Midbrain (tissue), 1 donor: ENCODE measurements around the gene SETD1B.

ENCODE experiments used
- DNase-seq: peaks from one replicate; lab custom pipeline; 2025; lab: John Stamatoyannopoulos, UW

Gene SETD1B

DNA sequence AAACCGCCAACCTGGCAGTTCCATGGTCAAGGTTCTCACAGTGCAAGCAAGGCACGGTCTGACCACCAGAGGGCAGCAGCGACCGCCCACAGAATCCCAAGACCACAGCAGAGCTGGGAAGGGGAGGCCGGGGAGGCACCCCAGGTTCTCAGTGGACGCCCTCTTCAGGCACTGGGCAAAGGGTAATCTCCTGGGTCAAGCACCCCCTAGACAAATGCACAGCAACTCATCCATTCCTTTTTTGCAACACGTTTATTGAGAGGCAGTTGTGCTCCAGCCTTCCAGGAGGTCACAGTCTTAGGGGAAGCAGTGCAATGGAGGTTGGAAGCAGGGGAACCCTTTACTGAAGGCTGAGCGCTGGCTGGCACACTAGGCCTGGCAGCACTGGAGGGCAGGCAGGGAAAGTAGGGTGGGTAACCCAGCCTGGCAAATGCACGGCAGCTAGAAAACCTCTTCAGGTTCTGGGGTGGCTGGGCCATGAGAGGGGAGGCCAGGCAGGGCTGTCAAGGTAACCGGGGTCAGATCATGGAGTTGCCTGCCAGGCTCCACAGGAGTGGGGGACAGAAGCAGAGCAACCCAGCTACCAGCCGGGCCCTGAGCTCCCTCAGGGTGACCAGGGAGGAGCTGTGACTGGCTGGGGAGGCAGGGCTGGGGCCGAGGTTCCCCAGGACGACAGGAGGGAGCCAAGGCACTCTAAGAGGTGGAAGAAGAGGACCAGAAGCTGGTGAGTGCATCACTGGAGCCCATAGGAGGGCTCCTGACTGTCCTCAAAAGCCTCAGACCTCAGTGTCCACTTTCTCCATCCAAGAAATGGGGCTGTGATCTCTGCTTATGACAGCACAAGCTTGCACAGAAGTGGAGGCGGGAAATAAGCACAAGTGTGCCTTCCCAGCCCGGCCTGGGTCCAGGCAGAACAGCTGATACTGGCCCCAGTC, 8.5 kb upstream of the SETD1B start:
- peak; percentile 87 for DNase-seq

DNA sequence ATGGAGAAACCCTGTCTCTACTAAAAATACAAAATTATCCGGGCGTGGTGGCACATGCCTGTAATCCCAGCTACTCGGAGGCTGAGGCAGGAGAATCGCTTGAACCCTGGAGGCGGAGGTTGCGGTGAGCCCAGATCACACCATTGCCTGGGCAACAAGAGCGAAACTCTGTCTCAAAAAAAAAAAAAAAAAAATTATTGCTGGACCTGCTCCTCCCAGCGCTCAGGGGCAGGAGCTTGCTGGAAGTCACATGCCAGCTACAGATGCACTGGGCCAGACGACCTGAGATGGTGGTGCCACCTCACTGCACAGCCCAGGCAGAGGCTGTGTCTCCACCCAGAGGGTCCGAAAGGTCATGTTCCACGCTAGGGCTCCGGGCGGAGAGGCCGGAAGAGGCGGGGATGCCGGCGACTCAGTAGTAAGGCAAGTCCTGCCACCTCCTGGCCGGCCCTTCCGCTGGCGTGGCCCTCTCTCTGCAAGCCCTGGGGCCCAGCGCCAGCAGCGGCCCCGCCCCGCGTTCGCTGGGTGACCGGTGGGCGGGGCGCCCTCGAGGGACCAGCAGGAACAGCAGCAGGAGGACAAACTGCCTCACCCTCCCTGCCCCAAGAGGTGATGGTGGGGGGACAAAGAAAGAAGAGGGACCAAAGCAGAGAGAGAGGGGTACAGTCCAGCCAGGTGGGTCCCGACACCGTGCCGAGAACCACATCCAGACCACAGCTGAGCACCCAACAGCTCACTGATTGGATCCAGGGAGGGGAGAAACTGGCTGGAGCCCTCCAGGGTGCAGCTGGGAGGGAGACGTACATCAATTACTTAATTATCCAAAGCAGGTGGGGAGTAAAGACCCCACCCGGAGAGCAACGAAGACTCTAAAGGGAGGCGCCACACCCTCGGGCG, 6.7 kb upstream of the SETD1B start:
- peak; percentile 89 for DNase-seq

DNA sequence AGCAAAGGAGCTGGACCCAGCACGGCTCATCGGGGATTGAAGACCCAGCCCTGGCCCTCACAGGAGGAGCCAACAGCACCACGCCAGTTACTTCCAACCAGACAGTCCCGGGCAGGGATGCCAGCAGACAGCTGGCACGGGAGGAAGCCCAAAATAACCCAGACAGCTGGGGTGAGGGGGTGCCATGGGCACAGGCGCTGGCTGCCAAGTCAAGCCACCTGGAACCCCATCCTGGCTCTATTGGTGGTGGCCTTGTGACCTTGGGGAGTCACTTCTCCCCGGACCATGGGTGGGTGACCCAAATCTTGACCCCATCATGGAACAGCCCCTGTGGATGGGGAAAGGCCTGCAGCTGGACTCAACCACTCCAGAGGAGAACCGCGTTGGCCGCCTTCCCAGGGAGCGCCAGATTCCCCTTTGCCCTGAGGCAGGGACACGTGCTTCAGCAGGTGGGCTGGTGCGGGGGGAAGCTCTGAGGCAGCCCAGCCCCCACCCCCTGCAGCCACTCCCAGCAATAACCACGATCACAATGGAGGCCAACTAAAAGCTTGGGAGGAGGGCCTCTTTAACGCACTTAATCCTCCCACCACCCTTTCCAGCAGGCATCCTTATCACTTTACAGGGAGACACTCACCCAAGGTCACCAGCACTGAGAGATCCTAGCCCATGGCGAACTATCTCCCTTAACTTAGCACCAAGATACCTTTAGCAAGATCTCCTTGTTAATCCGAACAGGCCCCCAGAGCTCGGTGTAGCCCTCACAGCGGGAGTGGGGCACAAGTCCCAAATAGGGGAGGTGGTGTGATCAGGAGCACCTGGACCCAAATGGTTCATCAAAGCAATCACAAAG, 5.6 kb upstream of the SETD1B start:
- DNase-seq: peak; percentile 27

DNA sequence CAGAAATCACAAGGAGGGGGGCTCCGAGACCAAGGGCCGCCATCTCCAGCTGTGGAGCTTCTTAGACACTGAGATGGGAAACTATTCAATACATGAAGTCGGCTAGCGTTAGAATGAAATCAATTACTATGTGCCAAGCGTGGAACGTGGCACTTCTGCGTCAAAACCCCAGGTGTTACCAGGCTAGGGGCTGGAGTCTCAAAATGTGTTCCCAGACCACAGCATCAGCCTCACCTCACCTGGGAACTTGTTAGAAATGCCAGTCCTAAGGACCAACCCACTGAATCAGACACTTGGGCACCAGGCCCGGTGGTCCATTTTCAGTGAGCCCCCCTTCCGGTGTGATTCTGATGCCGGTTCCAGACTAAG, 5.0 kb upstream of the SETD1B start:
- DNase-seq: no peak

DNA sequence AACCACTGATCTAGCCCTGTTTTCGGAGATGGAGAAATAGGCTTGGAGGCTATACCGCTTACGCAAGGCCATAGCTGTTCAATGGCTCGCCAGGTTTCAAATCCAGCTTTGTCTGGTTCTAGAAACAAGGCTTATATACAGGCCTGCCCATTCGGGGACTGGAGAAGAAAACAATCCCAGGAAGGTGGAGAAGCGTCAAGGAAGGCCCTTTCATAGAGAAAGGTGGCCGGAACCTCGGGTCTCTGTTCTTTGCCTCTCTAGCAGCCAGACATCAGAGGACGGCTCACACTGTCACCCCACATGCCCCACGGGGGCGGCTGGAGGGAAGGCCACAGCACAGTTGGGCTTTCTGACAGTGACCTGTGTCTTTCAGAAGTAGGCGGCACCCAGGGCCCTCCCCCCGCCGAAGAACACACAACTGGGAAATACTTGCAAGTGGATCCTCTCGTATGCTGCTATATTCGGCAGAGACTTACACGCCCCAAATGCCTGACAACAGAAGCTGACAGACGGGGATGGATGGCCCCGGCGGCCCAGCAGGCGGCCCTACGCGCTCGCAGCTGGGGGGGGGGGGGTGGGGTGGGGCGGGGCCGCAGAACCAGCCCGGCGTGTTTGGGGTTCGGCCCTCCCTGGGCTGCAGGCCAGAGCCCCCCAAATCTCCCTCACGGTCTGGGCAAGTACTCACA, 4.5 kb upstream of the SETD1B start:
- DNase-seq: peak; percentile 48

DNA sequence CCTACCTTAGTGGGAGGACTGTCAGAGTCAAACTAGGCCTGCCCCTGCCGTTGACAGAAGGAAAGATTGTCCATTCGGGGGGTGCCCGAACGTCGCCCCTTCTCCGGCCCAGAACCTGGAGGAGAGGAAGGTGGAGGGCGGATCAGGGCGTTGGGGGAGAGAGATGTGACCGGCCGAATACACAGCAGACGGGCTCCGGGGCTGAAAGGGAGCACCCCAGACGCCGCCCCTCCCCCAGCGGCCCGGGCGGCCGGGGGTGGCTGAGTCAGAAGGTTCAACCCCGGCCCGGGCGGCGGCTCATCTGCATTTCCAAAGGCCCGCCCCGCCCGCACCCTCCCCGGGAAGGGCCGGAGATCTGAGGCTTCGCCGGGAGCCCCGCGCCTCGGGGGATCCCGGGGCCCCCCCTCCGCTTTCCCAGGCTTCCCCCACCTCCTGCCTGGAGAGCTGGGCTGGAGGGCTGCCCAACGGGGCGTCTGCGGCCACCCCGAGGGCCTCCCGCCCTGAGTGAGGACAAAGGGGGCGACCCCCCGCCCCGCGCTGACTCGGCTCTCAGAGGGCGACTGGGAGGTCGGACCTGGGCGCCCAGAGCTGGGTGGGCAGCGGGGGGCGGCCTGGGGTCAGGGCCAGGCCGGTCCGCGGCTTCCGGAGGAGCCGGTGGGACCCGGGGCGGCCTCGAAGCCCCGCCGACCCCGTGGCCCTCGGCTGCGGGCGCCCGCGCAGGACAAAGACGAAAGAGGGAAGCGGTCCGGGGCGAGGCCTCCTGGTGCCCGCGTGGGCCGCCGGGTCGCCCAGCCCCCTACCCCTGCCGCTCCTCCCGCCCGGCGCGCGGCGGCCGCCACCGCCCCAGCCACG, 3.7 kb upstream of the SETD1B start:
- peak; percentile 65 for DNase-seq

DNA sequence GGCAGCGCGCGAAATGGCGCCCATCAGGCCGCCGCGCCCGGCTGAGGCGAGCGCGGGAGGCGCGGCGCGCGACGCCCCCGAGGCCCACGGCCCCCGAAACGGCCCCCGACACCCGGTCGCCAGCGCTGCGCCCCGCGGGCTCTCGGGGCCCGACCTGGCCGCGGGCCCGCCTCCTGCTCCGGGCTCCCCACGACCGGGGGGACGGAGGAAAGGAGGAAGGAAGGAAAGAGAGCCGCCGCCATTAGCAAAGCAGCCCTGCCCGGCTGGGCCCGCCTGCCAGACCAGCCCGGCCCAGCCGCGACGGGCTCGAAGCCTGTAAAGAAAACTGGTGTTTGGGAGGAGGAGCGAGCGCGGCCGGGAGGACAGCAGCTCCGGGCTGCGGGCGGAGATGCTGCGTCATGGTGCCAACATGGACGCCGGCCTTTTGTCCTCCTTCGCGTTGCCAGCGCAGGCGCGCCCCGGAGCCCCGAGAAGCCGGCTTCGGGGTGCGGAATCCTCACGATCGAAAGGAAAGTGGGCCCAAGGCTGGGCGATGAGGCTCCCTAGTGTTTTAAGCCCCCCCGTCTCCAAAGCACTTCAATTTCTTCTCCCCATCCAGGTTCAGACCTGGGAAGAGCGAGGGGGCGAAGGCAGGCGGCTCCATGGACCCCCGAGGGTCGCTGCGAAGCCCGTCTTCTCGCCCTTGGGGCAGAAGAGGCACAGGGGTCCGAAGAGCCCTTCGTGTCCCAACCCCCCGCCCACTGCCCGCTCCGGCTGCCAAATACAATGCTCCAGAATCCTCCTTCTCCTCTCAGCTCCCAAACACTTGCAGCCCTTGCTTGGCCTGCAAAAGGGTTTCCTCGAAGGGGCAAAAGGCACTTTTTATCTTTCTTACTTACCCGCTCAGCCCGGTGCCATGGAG, 2.9 kb upstream of the SETD1B start:
- DNase-seq: peak; percentile 73

DNA sequence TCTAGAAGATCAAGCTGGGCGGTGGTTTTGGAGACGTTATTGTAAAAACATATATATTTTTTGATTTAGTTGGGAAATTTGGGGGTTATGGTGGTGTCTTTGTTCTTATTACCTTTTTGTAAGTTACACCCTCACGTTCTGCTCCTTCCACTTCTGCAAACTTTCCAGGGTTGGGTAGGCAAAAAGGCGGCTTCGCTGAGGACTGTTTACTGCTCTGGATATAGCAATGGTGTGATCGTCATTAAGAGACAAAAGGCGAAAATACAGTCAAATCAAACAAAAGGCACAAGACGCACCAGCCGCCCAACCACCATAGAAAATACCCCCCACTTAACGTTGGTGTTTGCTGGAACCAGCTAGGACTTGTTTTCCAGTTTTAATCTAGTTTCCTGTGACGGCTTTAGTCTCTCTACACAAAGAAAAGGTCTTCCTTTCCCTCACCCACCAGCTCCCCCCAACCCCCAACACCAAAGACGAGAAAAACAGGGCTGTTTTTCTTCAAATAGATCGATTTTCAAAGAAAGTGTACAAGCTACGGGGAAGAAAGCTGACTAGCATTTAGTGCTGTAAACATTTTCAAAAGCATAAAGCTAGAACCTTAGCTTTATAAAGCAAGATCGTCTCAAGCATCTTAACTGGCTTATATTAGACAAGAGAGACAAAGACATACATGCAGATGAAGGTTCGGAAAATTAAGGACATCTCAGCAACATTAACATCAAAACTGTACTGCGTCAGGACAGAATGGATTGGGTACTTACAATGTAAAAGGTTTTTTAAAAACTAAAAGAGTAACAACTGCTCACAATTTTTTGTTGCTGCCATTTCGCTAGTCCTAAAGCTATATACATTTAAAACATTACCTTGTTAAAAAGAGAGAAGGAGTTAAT, 2.0 kb upstream of the SETD1B start:
- peak; percentile 68 for DNase-seq

DNA sequence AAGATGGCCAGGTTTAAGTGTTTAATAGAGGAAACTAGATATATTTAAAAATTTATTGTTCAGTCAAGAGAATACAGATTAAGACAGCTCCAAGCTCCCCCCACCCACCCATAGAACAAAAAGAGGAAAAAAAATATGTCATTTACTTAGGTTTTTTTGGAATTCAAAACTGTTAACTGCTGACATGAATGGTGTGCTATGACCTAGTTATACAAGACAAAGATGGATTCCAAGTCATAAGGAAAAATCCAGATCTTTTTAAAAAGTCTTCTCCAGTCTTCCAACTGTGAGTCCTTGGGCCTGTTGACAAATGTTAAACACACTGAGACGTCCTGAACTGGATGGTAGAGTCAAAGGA, 1.3 kb upstream of the SETD1B start:
- DNase-seq: no peak

DNA sequence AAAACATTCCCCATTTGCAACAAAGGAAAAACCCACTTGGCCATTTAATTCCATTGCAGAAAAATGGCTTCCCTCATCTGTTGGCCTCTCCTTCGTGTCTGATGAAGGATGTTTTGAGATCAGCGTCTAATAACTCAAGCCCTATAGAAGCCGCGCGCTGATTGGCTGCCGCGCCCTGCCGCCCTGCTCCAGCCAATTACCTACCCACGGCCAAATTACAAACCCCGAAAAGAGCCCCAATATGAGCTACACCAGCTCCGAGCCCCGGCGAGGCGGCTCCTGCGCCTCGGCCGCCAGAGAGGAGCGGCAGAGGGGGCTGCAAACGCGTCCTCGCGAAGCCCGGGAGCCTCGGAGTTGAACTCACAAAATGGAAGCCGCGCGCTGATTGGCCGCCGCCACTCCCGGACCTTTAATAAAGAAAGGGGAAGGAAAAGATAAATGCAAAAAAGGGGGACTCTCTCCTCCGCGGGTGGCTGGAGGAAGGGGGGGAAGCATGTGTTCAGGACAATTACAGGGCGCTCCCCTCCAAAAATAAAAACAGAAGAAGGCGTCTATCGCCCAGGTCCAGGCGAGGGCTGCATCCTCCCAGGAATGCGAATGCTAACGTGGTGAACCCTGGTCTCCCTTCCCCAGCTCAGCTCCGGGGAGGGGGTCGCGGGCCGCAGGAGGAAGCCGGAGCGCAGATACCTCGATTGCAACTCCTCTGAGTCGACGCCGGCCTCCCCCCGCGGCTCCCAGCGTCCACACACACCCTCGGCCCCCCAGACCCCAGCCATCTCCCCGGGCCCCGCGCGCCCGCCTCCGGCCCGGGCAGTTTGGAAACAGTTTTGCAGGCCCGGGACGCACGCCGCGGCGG, 738 bp upstream of the SETD1B start:
- peak; percentile 98 for DNase-seq

DNA sequence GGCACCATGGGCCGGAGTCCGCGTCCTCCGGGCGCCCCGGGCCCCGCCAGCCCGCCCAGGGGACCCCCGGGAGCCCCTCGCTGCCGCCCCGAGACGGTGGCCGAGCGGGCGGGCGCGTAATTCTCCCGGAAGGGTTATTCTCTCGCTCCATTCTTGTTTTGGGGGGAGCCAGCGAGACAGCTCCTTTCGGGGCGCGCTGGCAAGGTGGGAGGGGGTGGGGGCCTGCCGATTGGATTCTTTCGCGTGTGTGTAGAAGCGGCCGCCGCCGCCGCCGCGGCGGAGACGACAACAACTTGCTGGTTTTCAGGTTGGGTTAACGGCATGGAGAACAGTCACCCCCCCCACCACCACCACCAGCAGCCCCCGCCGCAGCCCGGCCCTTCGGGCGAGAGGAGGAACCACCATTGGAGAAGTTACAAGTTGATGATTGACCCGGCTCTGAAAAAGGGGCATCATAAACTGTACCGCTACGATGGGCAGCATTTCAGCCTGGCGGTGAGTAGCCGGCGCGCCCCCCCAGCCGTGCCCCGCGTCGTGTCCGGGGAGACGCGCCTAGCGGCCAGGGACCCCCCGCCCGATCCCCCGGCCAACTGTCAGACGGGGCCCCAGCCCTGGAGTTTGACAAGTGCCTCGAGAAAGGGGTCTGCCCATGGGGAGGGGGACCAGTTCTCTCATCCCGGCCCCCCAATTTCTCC, 755 bp downstream of the SETD1B start:
- peak; percentile 63 for DNase-seq

DNA sequence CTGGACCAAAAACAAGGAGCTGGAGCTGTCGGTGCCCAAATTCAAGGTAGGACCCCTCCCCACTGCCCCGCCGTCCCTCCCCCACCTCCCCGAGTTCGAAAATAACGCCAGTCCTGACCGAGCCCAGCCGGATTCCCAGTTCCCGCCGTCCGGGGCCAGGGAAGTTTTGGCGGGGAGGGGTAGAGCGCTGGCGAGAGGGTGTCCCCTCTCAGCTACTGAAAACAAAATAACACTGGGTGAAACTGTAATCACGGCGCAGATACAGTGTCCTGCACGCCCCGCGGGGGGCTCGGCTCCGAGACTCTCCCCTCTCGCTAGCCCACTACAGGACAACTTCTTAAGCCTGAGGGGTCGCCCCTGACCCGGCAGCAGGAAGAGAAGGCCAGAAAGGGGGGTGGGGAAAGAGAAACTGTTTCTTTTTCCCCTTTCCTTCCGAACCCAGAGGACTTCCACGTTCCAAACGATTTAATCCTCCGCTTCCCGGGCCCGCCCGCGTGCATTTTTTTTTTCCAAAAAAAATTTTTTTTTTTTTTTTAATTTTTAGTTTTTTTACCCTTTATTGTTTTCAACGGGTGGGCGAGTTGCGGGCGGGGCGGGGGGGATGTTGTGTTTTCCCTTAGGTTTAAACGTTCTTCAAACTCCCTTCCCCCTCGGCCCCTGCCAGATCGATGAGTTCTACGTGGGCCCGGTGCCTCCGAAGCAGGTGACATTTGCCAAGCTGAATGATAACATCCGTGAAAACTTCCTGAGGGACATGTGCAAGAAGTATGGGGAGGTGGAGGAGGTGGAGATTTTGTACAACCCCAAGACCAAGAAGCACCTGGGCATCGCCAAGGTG, 1.6 kb downstream of the SETD1B start:
- no peak for DNase-seq

DNA sequence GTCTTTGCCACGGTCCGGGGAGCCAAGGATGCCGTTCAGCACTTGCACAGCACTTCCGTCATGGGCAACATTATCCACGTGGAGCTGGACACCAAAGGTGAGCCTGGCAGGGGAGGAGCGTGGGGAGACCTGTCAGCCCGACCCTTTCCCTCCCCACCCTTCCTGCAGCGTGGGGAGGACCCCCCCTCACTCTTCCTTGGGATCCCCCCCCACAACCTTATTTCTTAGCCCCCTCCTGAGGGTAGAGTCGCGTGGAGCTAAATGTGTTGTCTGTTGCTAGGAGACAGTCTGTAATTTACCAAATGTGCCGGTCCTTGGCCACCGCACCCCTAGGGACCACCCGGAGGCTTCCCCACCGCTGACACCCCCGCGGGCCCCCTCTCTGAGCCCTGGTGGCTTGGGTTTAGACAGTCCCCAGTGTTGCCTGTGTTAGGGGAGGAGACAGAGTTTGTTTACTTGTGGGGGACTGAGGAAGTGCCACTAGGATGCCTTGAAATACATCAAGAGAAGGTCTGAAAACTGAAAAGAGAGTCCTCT, 2.3 kb downstream of the SETD1B start:
- DNase-seq: no peak

DNA sequence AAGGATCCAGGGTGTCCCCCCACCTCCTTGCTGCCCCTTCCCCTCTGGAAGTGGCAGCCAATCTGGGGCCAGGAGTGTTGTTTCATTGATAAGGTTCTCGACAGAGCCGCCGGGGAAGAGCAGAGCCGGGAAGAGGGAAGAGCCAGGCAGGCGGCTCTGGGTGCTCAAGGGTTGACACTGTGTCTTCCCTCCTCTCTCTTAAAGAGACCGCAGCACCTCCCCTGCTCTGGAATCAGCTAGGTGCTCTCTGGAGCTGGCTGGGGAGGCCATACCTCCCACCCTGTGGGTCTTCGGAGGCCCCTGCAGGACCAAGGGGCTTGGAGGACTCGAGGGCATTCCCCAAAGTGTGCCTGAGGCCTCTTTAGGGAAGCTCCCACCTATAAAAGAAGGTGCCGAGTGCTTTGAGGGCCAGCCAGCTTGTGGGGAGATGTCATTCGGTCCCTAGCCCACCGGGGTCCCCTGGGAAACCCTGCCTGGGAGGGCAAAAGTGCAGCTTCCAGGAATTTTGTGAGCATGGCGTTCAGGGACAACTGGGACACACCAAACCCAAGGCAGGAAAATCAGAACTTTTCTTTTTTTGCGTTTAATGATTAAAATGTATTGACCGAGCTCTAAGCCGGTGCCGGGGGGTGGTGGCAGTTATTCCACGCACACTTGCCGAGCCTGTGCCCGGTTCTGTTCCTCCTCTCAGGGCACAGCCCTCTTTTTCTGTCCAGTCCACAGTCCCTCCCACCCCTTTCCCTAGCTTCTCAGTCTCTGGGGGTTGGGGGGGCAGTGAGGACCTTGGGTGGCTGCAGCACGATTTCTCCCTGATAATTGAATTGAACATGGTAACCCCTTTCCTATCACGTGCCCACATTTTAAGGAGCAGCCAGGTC, 3.0 kb downstream of the SETD1B start:
- DNase-seq: no peak
